ENCODE measurements around the gene HSD3B2.

- TF ChIP-seq, protein P1, sequence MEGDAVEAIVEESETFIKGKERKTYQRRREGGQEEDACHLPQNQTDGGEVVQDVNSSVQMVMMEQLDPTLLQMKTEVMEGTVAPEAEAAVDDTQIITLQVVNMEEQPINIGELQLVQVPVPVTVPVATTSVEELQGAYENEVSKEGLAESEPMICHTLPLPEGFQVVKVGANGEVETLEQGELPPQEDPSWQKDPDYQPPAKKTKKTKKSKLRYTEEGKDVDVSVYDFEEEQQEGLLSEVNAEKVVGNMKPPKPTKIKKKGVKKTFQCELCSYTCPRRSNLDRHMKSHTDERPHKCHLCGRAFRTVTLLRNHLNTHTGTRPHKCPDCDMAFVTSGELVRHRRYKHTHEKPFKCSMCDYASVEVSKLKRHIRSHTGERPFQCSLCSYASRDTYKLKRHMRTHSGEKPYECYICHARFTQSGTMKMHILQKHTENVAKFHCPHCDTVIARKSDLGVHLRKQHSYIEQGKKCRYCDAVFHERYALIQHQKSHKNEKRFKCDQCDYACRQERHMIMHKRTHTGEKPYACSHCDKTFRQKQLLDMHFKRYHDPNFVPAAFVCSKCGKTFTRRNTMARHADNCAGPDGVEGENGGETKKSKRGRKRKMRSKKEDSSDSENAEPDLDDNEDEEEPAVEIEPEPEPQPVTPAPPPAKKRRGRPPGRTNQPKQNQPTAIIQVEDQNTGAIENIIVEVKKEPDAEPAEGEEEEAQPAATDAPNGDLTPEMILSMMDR (IDR thresholded peaks at IDR 0.05), result no peak
- TF ChIP-seq POLR2A (IDR thresholded peaks at IDR 0.05), result no peak
Measured at GRCh38 chr1:119380983-119381662, 33.8 kb upstream of the HSD3B2 start.
